ENCODE results near the gene SMIM28. TPM values are rescaled to one million over a fixed set of nuclear protein-coding genes. Genes with fewer than 3 reads are reported as not detected.

SMIM28 gene
- total RNA-seq (2022) (not detected in 2 replicates), Bru-seq, nascent RNA (not detected), BruChase-seq, experiment 1, labeled RNA remaining after a 6-hour chase (not detected), BruChase-seq, experiment 2, labeled RNA remaining after a 2-hour chase (not detected)
- long read RNA-seq, result 0 reads

DNA sequence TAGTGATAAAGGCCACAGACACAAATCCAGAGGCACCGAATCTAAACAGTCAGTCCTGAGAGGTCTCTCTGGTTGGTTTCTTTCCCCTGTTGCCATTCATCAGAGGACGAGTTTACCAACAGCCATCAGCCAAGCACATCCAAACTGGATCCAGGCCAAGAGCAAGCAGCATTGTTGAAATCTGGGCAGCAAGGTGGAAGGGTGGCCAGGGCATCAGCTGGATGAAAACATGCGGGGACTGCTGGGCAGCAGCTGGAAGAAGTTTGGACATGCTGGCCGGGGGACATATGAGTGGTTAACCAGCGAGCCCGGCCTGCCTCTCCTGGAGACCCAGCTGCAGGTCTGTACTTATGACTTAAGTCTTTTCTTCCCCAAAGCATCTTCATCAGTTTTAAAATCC is at the start of gene SMIM28:
SMIM28 (plus strand) TSS at position 62 of the 400 bp plus-strand sequence; CDS start at position 230, 168 bp downstream.
- BruUV-seq (replicated peaks), result no TSS peak

DNA sequence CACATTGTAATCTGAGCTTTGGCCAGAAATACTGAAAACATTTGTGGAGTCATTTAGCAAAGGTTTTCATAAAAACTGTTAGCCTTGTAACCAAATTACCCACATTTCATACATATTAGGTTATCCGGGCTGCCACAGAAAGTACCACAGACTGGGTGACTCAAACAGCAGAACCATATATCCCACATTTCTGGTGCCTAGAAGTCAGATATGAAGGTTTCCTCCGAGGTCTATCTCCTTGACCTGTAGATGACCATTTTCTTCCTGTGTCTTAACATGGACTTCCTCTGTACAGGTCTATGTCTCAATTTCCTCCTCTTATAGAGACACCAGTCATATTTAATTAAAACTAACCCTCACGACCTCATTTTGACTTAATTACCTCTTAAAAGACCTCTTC is 49.5 kb upstream of the SMIM28 start:
- Mint-ChIP-seq H3K4me3 (ENCODE audit: unreplicated experiment) (no peak overlapping the region), H3K27ac (ENCODE audit: low read depth, unreplicated experiment) (no peak overlapping the region), H3K27me3 (ENCODE audit: insufficient read depth, unreplicated experiment) (no peaks in the 10 kb centered on the region), H3K9me3 (ENCODE audit: unreplicated experiment) (no peaks in the 10 kb centered on the region), H3K36me3 (ENCODE audit: insufficient read depth, unreplicated experiment) (no peaks in the 10 kb centered on the region), H3K4me1 (ENCODE audit: insufficient read depth, unreplicated experiment) (no peaks in the 10 kb centered on the region)
- no peak for DNase-seq (ENCODE audit: unreplicated experiment)
- TF ChIP-seq, protein P1, sequence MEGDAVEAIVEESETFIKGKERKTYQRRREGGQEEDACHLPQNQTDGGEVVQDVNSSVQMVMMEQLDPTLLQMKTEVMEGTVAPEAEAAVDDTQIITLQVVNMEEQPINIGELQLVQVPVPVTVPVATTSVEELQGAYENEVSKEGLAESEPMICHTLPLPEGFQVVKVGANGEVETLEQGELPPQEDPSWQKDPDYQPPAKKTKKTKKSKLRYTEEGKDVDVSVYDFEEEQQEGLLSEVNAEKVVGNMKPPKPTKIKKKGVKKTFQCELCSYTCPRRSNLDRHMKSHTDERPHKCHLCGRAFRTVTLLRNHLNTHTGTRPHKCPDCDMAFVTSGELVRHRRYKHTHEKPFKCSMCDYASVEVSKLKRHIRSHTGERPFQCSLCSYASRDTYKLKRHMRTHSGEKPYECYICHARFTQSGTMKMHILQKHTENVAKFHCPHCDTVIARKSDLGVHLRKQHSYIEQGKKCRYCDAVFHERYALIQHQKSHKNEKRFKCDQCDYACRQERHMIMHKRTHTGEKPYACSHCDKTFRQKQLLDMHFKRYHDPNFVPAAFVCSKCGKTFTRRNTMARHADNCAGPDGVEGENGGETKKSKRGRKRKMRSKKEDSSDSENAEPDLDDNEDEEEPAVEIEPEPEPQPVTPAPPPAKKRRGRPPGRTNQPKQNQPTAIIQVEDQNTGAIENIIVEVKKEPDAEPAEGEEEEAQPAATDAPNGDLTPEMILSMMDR (IDR thresholded peaks at IDR 0.05; ENCODE audit: unreplicated experiment), result no peak
- CTCF ChIA-PET, result no interaction called here
- POLR2A ChIA-PET, result interaction anchor here (0.6 to 0.7 kb wide), 2 partner anchors 17 to 164 kb away, joined by 3 read pairs; no protein-coding TSS in a partner anchor
- no TSS peak for BruUV-seq (replicated peaks)
- intact Hi-C loops (cut with micrococcal nuclease), result no loop called here

More for the DNA sequence above, at the start of gene SMIM28:
- intact Hi-C loops (cut with micrococcal nuclease), result no loop called here
- H3K36me3 Mint-ChIP-seq (ENCODE audit: insufficient read depth, unreplicated experiment), result no peaks in the 10 kb centered on the region
- no peak for DNase-seq (ENCODE audit: unreplicated experiment)
- no peak within 1 kb of the TSS for H3K27ac Mint-ChIP-seq (ENCODE audit: low read depth, unreplicated experiment)
- POLR2A ChIA-PET, result no interaction called here
- CTCF ChIA-PET, result no interaction called here
- TF ChIP-seq, protein P1 (IDR thresholded peaks at IDR 0.05; ENCODE audit: unreplicated experiment), result no peak
- no peaks in the 10 kb centered on the region for H3K9me3 Mint-ChIP-seq (ENCODE audit: unreplicated experiment)
- no peaks in the 10 kb centered on the region for H3K27me3 Mint-ChIP-seq (ENCODE audit: insufficient read depth, unreplicated experiment)
- no peak within 1 kb of the TSS for H3K4me3 Mint-ChIP-seq (ENCODE audit: unreplicated experiment)
- H3K4me1 Mint-ChIP-seq (ENCODE audit: insufficient read depth, unreplicated experiment), result no peaks in the 10 kb centered on the region

DNA sequence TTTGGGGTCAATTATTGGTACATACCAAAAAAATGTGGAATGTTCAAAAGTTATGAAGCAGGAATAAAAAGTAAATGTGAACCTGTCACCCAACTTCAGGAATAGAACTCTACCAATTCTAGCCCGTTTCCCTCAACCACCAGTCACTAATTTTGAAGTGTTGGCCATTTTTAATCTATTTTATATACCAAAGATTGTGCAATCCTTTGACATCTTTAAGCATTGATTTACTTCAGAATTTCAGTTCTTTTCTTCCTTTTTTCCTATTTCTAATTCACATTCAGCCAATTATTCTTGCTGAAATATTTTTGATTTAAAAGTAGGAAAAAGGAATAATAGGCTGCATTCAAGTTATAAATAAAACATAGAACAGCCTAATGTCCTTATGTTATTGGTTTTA is 46.9 kb upstream of the SMIM28 start:
- no peak overlapping the region for H3K4me3 Mint-ChIP-seq (ENCODE audit: unreplicated experiment)
- ChIA-PET POLR2A (no interaction called here), CTCF (no interaction called here)
- BruUV-seq (replicated peaks), result no TSS peak
- DNase-seq (ENCODE audit: unreplicated experiment), result no peak
- TF ChIP-seq, protein P1 (IDR thresholded peaks at IDR 0.05; ENCODE audit: unreplicated experiment), result no peak
- H3K9me3 Mint-ChIP-seq (ENCODE audit: unreplicated experiment), result no peaks in the 10 kb centered on the region
- no peak overlapping the region for H3K27ac Mint-ChIP-seq (ENCODE audit: low read depth, unreplicated experiment)
- H3K27me3 Mint-ChIP-seq (ENCODE audit: insufficient read depth, unreplicated experiment), result no peaks in the 10 kb centered on the region
- no peaks in the 10 kb centered on the region for H3K4me1 Mint-ChIP-seq (ENCODE audit: insufficient read depth, unreplicated experiment)
- H3K36me3 Mint-ChIP-seq (ENCODE audit: insufficient read depth, unreplicated experiment), result no peaks in the 10 kb centered on the region
- intact Hi-C loops (cut with micrococcal nuclease), result no loop called here

DNA sequence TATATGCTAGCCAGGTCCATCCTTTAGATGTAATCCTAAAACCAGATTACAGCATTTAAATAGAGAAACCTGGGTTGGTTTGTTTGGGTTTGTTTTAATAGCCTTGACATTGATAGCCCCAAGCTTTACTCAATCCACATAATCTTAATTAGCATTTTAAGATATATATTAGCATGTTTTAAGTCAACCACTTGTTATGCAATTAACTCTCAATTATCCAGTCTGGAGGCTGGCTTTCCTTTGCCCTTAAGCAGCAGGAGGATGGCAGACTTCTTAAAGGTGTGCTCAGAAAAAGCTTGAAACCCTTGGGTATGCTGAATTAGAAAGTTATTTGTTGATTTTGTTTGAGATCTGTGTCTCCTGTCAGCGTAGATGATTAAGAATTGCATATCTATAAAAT is 46.3 kb upstream of the SMIM28 start:
- Mint-ChIP-seq H3K4me1 (ENCODE audit: insufficient read depth, unreplicated experiment) (no peaks in the 10 kb centered on the region), H3K36me3 (ENCODE audit: insufficient read depth, unreplicated experiment) (no peaks in the 10 kb centered on the region), H3K27ac (ENCODE audit: low read depth, unreplicated experiment) (no peak overlapping the region), H3K4me3 (ENCODE audit: unreplicated experiment) (no peak overlapping the region), H3K9me3 (ENCODE audit: unreplicated experiment) (no peaks in the 10 kb centered on the region), H3K27me3 (ENCODE audit: insufficient read depth, unreplicated experiment) (no peaks in the 10 kb centered on the region)
- DNase-seq (ENCODE audit: unreplicated experiment), result no peak
- intact Hi-C loops (cut with micrococcal nuclease), result no loop called here
- CTCF ChIA-PET, result interaction anchor here (1.0 kb wide), 1 partner anchor 36 kb away, joined by 3 read pairs; no protein-coding TSS in a partner anchor
- POLR2A ChIA-PET, result no interaction called here
- BruUV-seq (replicated peaks), result no TSS peak
- TF ChIP-seq, protein P1 (IDR thresholded peaks at IDR 0.05; ENCODE audit: unreplicated experiment), result no peak
